NCI-H2107 (cell line): ENCODE data around the gene RIPPLY1.
"Not testable (repeated sequence)": the region's sequence is repeated elsewhere in the genome, so short reads cannot be mapped to it uniquely, and the experiment has no call there.

Experiments used
- DNase-seq: peaks from one replicate; lab custom pipeline; 2025; lab: John Stamatoyannopoulos, UW

RIPPLY1 gene

DNA sequence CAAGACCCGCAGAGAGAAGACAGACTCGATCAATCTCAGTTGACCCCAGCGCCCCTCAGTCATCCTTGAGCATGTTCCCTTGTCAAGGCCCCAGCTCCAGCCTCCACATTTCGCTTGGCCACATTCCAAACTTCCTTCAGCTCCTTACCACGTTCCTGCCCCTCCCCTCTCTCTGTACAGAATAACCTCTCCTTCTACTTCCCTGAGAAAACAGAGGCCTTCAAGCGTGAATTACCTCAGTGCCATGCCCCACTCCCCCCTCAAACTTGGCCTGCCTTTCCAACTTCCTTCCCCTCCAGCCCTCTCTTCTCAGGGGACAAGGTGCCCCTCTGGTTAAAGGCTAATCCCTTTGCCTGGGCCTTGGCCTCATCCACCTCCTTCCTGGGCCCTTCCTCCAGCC is 3.2 kb upstream of the RIPPLY1 start:
- no peak for DNase-seq

DNA sequence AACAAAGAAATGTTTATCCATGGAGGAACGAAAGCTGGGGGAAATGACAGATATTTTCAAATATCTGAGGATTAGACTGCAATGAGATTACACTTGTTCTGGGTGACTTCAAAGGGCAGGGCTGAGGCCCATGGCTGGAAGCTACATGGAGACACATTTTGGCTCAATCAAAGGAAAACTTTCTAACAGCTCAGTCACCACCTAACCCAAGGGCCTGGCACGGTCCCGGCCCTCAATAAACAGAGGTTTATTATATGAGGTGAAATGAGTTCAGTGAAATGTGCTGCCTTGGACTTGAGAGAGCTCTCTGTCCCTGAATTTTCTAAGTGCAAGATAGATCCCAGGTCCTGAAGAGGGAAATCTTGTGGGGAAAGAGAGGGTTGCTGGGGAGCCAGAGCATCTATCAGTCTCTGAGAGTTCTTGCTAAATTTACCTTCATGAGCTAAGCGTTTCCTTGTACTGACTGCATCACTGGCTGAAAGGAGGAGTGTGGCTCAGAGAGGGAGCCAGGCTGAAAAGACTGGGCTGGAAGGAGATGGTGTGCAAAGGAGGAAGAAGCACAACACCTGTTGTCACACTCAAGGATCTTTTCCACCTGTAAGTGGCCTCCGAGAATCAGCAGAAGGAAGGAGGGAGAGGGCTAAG is 2.0 kb upstream of the RIPPLY1 start:
- DNase-seq = no peak

DNA sequence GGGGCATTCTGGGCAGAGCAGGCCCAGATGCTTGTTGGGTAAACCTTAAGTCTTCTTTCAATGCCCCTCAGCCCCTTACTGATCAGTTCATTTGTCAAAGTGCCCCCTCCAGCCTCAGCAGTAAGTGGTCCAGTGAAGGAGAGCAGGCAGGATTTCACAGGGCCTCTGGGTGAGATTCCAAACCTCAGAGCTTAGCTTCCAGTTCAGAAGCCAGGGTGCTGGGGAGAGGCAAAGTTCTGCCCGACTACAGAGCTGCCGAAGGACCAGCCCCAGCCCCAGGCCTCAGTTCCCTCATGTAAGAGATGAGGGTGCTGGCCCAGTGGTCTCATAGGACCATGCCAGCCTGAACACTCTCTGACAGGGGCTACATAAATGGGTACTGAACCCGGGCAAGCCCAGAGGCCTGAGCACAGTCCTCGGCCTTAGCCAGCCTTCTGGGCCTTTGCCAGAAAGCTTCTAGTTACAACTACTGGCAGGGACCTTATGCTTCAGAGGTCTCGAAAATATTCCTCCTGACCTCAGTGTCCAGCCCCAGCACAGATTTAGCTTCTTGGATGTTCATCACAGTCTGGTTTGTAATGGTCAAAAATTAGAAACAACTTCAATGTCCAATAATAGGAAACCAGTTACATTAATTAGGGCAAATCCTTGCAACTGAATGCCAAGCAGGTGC is 851 bp upstream of the RIPPLY1 start:
- no peak for DNase-seq

DNA sequence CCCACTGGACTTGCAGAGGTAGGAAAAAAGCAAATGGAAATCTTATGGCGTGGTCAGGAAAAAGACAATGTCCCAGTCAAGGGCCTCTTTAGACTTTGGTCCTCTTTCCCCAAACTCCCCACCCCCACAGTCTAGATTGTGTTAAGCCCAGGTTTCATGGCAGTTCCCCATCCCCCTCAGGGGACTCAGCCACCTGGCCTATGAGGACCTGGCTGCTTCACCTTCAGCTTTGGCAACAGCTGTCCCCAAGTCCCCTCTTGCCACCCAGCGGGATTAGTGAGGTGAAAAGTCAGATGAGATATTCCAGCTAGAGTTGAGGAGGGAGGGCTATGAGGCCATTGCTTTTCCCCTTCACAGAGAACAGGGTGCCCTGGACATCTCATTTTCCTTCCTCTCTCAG is 457 bp downstream of the RIPPLY1 start:
- DNase-seq = no peak

DNA sequence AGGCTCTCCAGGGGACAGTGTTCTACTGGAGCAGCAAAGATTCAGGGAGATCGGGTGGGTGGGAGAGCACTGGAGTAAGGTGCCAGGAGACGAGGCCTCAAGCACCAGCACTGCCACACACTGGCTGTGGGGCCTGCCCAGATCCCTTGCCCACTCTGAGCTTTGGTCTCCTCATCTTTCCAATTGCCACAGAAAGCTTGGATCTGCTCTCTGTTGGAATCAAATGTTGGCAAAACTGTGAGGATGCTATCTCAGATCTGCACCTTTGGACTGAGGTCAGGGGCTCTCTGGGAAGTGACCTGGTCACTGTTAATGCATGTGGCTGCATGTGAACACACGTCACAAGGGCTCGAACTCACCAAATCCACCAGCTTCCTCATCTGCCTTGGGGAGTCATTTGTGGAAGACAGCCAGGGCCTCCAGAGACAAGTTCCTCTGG is 1.3 kb downstream of the RIPPLY1 start:
- DNase-seq = no peak

DNA sequence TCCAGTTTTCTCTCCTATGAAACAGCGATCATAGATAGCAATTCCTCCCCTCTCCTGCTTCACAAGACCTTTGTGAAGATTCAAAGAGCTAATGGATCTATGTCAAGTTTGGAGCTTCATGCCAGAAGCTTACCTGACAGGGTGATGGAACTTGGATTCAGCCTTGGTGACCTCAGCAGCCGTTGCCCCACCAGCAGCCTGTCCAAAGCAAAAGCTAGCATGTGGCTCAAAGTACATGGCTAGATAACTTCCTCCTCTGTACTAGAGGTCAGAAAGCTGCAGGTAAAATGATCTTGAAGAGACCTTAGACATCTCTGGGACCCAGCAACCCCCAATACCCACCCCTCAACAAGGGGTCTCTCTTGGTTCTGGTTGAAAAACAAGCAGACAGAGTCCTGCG is 1.8 kb downstream of the RIPPLY1 start:
- no peak for DNase-seq

DNA sequence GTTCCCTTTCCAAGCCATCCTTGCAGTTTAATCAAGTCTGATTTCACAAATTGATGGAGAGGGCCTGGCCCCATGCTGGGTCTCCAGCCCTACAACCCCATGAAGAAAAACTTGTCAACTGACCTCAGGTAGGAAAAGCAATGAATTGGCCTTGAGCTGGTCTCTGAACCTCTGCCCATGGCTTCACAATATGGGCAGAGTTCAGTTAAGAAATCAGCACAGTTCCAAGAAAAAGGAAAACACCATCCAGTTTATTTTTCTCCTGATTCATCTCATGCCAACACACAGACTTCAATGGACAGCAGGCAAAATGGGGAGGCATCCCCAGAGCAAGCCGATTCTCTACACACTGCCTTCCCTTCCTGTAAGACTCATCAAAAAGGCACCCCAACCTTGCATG is 3.3 kb downstream of the RIPPLY1 start:
- no peak for DNase-seq

DNA sequence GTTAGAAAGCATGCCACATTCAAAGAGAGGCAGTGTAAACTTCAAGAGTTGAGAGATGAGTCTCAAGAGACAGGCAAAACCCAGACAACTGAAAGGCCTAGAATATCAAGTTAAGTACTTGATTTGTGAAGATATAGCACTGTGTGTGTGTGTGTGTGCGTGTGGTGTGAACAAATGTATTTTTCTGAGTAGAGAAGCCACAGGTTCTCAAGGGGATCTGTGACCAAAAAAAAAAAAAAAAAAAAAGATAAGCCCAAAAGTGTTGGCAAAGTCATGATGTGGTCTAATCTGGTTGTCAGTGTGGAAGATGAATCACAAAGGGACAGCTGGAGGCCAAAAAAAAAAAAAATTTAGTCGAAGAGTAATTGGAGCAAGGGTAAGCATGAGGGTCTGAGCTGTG is 3.9 kb downstream of the RIPPLY1 start:
- no peak for DNase-seq

DNA sequence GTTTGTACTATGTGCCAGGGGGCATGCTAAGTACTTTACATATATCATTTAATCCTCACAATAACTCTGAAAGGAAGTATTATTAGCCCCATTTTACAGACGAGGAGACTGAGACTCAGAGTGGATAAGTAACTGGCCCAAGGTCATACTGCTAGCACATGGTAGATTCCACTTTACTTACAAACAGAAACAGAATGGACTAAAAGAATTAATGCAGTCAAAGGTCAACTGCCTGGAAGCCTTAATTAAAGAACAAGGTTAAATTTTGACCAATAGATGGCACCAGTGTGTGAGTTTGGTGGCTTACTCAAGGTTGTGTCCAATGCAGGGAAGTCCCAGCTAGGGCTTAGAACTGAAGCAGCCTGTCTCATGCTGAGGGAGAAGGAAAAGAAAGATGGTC is 4.7 kb downstream of the RIPPLY1 start:
- peak; percentile 16 for DNase-seq

DNA sequence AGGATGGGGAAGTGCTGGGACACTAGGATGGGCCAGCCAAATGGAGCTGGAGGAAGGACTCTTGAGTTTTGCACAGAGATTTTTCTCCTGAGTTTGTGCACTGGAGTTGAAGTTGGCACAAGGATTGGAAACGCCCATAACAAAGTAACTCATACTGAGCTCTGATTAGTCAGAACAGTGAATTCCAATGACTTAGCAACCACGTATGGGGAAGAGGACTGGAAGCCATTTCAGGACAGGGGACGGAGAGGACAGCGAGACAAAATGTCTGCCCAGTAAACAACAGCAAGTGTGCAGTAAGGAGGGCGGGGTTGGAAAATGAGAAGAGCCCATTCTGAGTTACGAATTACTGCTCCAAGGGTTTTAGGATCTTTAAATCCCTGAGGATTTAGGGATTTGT is 5.9 kb downstream of the RIPPLY1 start:
- DNase-seq = no peak

DNA sequence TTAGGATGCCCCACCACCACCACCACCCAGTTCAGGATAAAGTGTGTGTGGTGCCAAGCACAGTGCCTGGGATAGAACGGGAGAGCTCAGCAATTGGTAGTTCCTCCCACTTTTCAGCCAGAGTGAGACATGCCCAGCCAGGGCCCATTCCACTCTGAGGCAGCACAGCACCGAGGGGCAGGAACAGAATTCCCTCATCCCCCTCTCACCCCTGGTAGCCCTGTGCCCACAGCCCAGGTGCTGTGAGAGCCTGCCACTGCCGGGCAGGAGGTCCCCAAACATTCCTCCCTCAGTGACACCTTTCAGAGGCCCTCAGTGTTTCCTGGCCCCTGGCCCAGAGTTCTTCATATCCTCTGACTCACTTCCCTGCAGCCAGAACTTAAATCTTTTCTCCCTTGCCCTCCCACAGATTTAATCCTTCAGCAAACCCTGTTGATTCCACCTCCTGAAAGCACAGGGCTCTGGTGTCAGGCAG is 8.1 kb downstream of the RIPPLY1 start:
- DNase-seq = no peak

DNA sequence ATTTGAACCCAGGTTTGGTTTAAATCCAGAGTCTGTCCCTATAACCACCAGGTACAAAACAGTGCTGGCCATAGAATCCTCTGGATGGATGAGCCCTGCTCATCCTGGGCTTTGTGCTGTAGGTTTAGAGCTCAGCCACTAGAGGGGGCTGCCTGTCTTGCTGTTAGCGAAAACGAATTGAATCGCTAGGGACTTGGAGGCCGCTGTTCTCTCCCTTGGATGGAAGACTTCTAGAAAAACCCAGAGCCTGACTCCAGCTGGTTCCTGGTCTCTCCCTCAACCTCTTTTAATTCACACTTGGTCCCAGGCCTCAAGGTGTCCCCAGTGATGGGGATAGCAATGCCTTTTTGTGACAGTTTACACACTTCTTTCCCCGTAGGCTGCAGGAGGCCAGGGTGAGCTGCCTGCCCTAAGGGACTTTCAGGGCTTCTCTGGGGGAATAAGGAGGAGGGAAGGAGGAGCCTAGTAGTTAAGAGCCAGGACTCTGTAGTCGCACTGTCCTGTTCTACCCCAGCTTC is 8.7 kb downstream of the RIPPLY1 start:
- peak; percentile 37 for DNase-seq

DNA sequence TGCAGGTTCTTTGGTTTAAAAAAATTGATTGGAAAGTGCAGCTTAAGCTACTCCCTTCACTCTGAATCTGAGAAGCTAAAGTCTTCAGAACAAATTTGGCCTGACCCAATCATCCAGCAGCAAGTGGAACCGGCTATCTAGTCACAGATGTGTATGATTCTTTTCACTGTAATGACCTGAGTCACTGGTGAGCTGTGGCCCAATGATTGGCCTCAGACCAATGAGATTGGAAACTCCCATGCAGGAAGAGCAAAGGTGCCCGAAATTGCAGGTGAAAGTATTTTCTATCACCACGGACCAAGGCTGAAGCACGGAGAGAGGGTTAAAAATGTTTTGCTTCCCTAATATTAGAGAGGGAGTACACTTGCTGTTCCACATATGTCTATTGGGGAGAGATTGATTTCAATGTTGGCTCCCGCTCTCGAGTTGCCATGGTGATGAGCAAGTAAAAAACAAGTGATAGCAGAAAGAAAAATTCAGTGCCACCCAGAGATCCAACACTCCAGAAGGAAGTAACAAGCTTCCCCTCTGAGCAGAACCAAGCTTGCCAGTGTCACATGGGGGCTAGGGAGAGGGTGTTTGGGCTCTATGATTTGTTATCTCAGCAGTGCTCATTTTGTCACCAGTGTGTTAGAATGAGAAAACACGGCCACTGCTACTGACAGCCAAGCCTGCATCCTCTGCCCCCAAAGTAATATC is 11.2 kb downstream of the RIPPLY1 start:
- DNase-seq = no peak

DNA sequence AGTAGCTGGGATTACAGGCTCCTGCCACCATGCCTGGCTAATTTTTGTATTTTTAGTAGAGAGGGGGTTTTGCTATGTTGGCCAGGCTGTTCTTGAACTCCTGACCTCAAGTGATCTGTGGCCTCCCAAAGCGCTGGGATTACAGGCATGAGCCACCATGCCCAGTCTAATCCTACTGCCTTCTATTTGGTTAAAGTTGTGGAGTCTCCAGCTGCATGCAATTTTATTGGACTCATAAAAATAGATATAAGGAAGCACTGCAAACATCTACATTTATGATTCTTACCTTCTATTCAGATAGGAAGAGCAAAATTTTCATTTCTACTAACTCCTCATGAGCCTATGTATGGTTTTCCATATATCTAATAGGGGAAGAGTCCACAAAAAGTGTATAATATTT is 13.7 kb downstream of the RIPPLY1 start:
- DNase-seq = no peak

DNA sequence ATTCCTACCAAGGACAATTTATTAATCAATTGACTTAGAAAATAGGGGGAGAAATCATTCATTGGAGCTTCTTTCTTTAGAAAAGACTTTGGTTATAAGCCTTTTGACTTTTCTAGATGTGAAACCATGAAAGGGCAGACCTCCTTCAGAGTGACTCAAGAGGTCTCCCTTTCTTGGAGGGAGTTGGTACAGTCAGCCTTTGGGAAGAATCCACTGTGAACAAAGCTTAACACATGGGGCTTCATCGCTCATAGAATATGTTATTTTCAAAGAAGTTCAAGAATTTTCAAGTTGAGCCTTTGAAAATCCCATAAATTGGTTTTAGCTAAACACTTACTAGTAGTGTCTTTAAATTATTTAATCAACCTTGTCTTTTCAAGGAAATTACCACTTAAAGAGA is 28.0 kb downstream of the RIPPLY1 start:
- DNase-seq = no peak

DNA sequence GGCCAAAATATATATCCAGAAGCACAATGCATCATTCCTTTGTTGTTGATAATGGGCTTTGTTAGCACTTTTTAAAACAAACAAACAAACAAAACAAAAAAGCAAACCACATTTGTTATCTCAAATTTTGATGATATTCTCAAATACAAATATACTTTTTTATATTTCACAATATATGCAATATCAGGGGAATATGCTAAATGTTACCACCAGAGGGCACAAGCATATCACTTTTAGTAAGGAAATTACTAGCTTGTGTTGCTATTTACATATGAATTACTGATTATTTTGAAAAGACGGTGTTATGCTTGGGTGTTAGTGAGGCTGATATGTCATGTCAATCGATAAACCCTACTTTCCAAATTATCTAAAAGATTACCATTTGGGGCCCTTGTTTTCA is 29.1 kb downstream of the RIPPLY1 start:
- DNase-seq = no peak

DNA sequence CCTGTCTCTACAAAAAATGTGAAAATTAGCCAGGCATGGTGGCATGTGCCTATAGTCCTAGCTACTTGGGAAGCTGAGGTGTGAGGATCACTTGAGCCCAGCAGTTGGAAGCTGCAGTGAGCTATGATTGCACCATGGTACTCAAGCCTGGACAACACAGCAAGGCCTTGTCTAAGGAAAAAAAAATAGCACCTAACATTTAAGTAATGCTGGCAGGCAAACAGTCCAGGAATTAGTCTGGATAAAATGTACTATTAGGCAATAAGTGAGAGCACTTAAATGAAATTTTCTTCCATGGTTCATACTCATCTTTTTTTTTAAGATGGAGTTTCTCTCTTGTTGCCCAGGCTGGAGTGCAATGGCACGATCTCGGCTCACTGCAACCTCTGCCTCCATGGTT is 30.3 kb downstream of the RIPPLY1 start:
- not testable (repeated sequence) for DNase-seq

DNA sequence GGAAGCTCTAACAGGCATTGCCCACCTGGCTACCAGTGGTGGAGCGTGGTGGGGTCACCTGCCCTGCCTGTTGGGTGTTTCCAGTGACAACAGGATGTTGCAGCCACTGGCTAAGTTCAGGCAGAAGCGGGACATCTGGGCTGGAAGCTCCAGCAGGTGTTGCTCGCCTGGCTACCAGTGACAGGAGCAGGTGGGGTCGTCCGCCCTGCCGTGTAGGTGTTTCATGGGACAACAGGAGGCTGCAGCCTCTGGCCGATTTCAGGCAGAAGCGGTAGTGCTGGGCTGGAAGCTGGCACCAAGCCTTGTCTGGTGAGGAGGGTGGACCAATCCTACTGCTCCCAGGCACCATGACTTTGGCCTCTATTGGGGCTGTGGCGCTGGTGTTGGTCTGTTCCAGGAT is 39.4 kb downstream of the RIPPLY1 start:
- no peak for DNase-seq

DNA sequence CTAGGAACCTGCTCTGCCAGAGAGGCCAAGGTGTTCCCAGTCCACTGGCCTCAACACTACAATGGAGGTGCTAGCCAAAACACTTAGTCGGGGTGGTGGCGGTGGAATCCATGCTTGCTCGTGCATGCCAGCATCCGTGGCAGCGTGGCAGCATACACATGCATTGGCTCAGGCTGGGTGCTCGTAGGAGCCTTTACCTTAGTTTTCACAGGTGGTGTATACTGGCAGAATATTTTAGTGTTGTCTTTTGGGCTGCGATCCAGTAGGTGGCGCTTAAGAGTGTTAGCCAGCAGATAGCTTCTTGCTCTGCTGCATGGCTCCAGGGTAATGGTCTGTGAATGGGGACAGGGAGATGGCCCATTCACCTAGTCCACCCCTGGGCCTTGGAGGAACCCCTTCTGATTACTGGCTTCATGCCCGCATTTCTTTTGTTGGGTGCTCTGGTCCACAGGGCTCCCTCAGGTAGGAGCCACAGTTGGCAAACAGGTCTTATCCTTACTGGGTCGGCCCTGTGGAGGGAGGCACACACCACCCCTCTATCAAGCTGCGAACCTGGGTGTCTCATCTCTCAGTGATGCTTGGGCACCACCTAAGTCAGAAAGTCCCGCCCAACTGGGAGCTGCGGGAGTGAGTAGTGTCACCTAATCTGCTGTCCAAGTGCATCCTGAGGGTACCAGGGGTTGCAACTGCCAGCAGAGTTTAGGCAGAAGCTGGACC is 40.0 kb downstream of the RIPPLY1 start:
- DNase-seq = no peak
